CD14-positive monocyte (primary cell): Measurements from ENCODE around the gene PDP2. TPM values are rescaled to one million over a fixed set of nuclear protein-coding genes. Genes with fewer than 3 reads are reported as not detected.

Experiments used
- DNase-seq, 3 donors: peaks; one replicate each; pipeline ENCODE4 v3.0.0-alpha.2; 2011 to 2022
- H2AFZ ChIP-seq: 2 replicates; pipeline ENCODE4 v1.6.0; 2012; ENCODE audit warnings: mild to moderate bottlenecking, low read depth, low read length, inconsistent platforms; ENCODE audit not compliant: insufficient read depth, poor library complexity, severe bottlenecking
- H3K27ac ChIP-seq, 2 donors: 1 replicate in 1 of 2; 2 replicates in 1 of 2; pipeline ENCODE4 v1.5.1; 2012 to 2013; ENCODE audit warnings: low read length in 2 of 2, control low read depth in 1 of 2, inconsistent platforms in 1 of 2, low read depth in 1 of 2, mild to moderate bottlenecking in 1 of 2
- H3K27me3 ChIP-seq, 2 donors: one replicate each; pipeline versions ENCODE4 v1.6.0 to v1.6.1; 2011 to 2013; ENCODE audit warnings: low read length in 2 of 2; ENCODE audit not compliant: control insufficient read depth in 2 of 2, insufficient read depth in 2 of 2
- H3K36me3 ChIP-seq, 2 donors: replicated peaks in 1 of 2; 1 replicate in 1 of 2; 2 replicates in 1 of 2; pipeline versions ENCODE4 v1.5.1 to v1.6.1; 2012 to 2013; ENCODE audit warnings: low read length in 2 of 2, control low read depth in 1 of 2, inconsistent platforms in 1 of 2, mild to moderate bottlenecking in 1 of 2; ENCODE audit not compliant: insufficient read depth in 2 of 2, control insufficient read depth in 1 of 2
- H3K4me1 ChIP-seq, 2 donors: 1 replicate in 1 of 2; 2 replicates in 1 of 2; pipeline versions ENCODE4 v1.5.1 to v1.6.1; 2012 to 2013; ENCODE audit warnings: low read length in 2 of 2, control low read depth in 1 of 2, inconsistent platforms in 1 of 2, mild to moderate bottlenecking in 1 of 2, moderate library complexity in 1 of 2; ENCODE audit not compliant: insufficient read depth in 2 of 2, control insufficient read depth in 1 of 2
- H3K4me2 ChIP-seq: replicated peaks from 2 replicates; pipeline ENCODE3; 2012; ENCODE audit warnings: low read length, moderate library complexity, mild to moderate bottlenecking; ENCODE audit not compliant: poor library complexity, severe bottlenecking; ENCODE audit errors: extremely low read depth
- H3K4me3 ChIP-seq, 3 experiments: fragments of 200-600 bp in 1 of 3; sonication (generic) in 1 of 3; replicated peaks in 1 of 3; 1 replicate in 2 of 3; 2 replicates in 1 of 3; pipeline ENCODE4 v1.5.1; 2011 to 2013; ENCODE audit warnings: low read length in 3 of 3, mild to moderate bottlenecking in 3 of 3, control low read depth in 2 of 3, low read depth in 2 of 3, inconsistent platforms in 1 of 3, moderate library complexity in 1 of 3
- H3K79me2 ChIP-seq: 2 replicates; pipeline ENCODE4 v1.6.0; 2012; ENCODE audit warnings: mild to moderate bottlenecking, control low read depth, inconsistent platforms, low read length, moderate library complexity; ENCODE audit not compliant: insufficient read depth
- H3K9ac ChIP-seq: 2 replicates; pipeline ENCODE4 v1.6.0; 2017; ENCODE audit warnings: low read length, mild to moderate bottlenecking; ENCODE audit not compliant: insufficient read depth, poor library complexity, severe bottlenecking
- H3K9me3 ChIP-seq, 2 donors: replicated peaks in 1 of 2; 1 replicate in 1 of 2; 2 replicates in 1 of 2; pipeline versions ENCODE4 v1.5.1 to v1.6.1; 2012 to 2013; ENCODE audit warnings: low read length in 2 of 2, control low read depth in 1 of 2; ENCODE audit not compliant: control insufficient read depth in 1 of 2, insufficient read depth in 1 of 2
- H4K20me1 ChIP-seq: 2 replicates; pipeline ENCODE4 v1.6.0; 2012; ENCODE audit warnings: mild to moderate bottlenecking, low read length, control low read depth, moderate library complexity; ENCODE audit not compliant: insufficient read depth
- H3K27ac Mint-ChIP-seq, 7 donors: one replicate each; pipeline ENCODE4 v1.8.0; 2020; ENCODE audit warnings: mild to moderate bottlenecking in 7 of 7, mixed read lengths in 7 of 7, moderate library complexity in 6 of 7, inconsistent platforms in 2 of 7
- H3K27me3 Mint-ChIP-seq, 3 donors: one replicate each; pipeline ENCODE4 v1.8.0; 2021 to 2022; ENCODE audit warnings: low read depth in 3 of 3, mild to moderate bottlenecking in 3 of 3, mixed read lengths in 3 of 3, moderate library complexity in 3 of 3, inconsistent platforms in 1 of 3
- H3K36me3 Mint-ChIP-seq, 2 donors: one replicate each; pipeline ENCODE4 v1.8.0; 2020; ENCODE audit warnings: mixed read lengths in 2 of 2, inconsistent platforms in 1 of 2, mild to moderate bottlenecking in 1 of 2
- H3K4me1 Mint-ChIP-seq: one replicate; pipeline ENCODE4 v1.8.0; 2020; ENCODE audit warnings: mild to moderate bottlenecking, mixed read lengths
- H3K4me3 Mint-ChIP-seq, 2 donors: one replicate each; pipeline ENCODE4 v1.8.0; 2020; ENCODE audit warnings: mild to moderate bottlenecking in 2 of 2, mixed read lengths in 2 of 2, moderate library complexity in 1 of 2
- H3K9me3 Mint-ChIP-seq, 7 donors: one replicate each; pipeline ENCODE4 v1.8.0; 2020 to 2022; ENCODE audit warnings: mixed read lengths in 7 of 7, mild to moderate bottlenecking in 6 of 7, moderate library complexity in 6 of 7, inconsistent platforms in 2 of 7
- CTCF ChIP-seq: fragments of 200-600 bp; IDR thresholded peaks from one replicate; pipeline ENCODE4 v1.8.0; 2022; ENCODE audit warnings: antibody characterized with exemption, mild to moderate bottlenecking
- WGBS: methylation state at CpG from one replicate; pipeline ENCODE4 v1.1.5; 2013; ENCODE audit warnings: missing lambda C conversion rate; ENCODE audit not compliant: insufficient coverage; 5-methylcytosine and 5-hydroxymethylcytosine counted together
- intact Hi-C, 2 donors: fragments of 100-400 bp; cut with micrococcal nuclease; formaldehyde crosslinking; loops; one replicate each; pipeline versions ENCODE4 v1.15.0 to v1.15.1; 2023
- polyA plus RNA-seq, 3 donors: library from polyadenylated mRNA; depleted of rRNA in 1 of 3; unstranded in 2 of 3; stranded (reverse) in 1 of 3; fragments of 300-500 nt in 2 of 3; fragments of >200 nt in 1 of 3; fragmentation: Illumina TruSeq in 2 of 3; gene quantifications; 1 replicate in 2 of 3; 2 replicates in 1 of 3; pipeline ENCODE4 v1.2.3, GENCODE V29; 2012 to 2021

Gene PDP2
- polyA plus RNA-seq, 3 donors = 1.1 TPM; not detected in 2

- Mint-ChIP-seq H3K36me3 (peaks cover 0 to 2% of the 10 kb centered on the region in 2 donors), H3K4me1 (peaks cover 16% of the 10 kb centered on the region), H3K27ac (no peak overlapping the region), H3K4me3 (peak overlapping the region in 1 of 2 donors; percentile 54), H3K9me3 (peaks cover 3 to 15% (median 7%) of the 10 kb centered on the region in 7 donors), H3K27me3 (peaks cover 46 to 69% (median 54%) of the 10 kb centered on the region in 3 donors)
- Histone ChIP-seq H3K4me1 (peaks cover 15 to 23% of the 10 kb centered on the region in 2 donors), H4K20me1 (no peaks in the 10 kb centered on the region), H3K27ac (no peak overlapping the region), H3K4me3 (no peak overlapping the region), H3K27me3 (peaks cover 6 to 44% of the 10 kb centered on the region in 2 donors), H2AFZ (no peak overlapping the region), H3K79me2 (no peaks in the 10 kb centered on the region), H3K9ac (no peak overlapping the region), H3K36me3 (no peaks in the 10 kb centered on the region), H3K4me2 (no peak overlapping the region), H3K9me3 (peaks cover 5 to 7% of the 10 kb centered on the region in 2 donors)
- no peak for DNase-seq
- intact Hi-C loops = no loop called here
- no CpG with 5 or more reads among the region's 3 CpGs for WGBS
- TF ChIP-seq CTCF = no peak
Measured at GRCh38 chr16:66871840-66872239, 8.5 kb upstream of the PDP2 start.

GRCh38 chr16:66872559-66872942, 7.8 kb upstream of the PDP2 start:
- Histone ChIP-seq H2AFZ (peak overlapping the region; percentile 49), H3K27ac (no peak overlapping the region), H4K20me1 (no peaks in the 10 kb centered on the region), H3K36me3 (no peaks in the 10 kb centered on the region), H3K4me2 (peak overlapping the region; percentile 71), H3K9me3 (peaks cover 5 to 7% of the 10 kb centered on the region in 2 donors), H3K9ac (no peak overlapping the region), H3K79me2 (no peaks in the 10 kb centered on the region), H3K4me1 (peaks cover 15 to 25% of the 10 kb centered on the region in 2 donors), H3K4me3 (peak overlapping the region in 1 of 3 experiments; percentile 69), H3K27me3 (peaks cover 6 to 50% of the 10 kb centered on the region in 2 donors)
- peaks cover 50 to 75% (median 60%) of the 10 kb centered on the region in 3 donors for H3K27me3 Mint-ChIP-seq
- peaks cover 16% of the 10 kb centered on the region for H3K4me1 Mint-ChIP-seq
- peak overlapping the region in 3 of 7 donors; percentile 53 to 80 (median 56) for H3K27ac Mint-ChIP-seq
- no peak for DNase-seq
- WGBS = 28% methylated on average over 2 of the region's 4 CpGs
- H3K4me3 Mint-ChIP-seq = peak overlapping the region; percentile 74 to 94
- peaks cover 0 to 2% of the 10 kb centered on the region in 2 donors for H3K36me3 Mint-ChIP-seq
- intact Hi-C loops = no loop called here
- no peak for TF ChIP-seq CTCF
- H3K9me3 Mint-ChIP-seq = peaks cover 3 to 15% (median 9%) of the 10 kb centered on the region in 7 donors
